ENCODE results near the gene VAC14.

The VAC14 gene

GRCh38 chr16:70704586-70704985 is 96.4 kb downstream of the VAC14 start:
- H3K4me3 ChIP-seq (ENCODE audit: low read depth, low read length): no peak overlapping the region
- TF ChIP-seq, protein P1, sequence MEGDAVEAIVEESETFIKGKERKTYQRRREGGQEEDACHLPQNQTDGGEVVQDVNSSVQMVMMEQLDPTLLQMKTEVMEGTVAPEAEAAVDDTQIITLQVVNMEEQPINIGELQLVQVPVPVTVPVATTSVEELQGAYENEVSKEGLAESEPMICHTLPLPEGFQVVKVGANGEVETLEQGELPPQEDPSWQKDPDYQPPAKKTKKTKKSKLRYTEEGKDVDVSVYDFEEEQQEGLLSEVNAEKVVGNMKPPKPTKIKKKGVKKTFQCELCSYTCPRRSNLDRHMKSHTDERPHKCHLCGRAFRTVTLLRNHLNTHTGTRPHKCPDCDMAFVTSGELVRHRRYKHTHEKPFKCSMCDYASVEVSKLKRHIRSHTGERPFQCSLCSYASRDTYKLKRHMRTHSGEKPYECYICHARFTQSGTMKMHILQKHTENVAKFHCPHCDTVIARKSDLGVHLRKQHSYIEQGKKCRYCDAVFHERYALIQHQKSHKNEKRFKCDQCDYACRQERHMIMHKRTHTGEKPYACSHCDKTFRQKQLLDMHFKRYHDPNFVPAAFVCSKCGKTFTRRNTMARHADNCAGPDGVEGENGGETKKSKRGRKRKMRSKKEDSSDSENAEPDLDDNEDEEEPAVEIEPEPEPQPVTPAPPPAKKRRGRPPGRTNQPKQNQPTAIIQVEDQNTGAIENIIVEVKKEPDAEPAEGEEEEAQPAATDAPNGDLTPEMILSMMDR (IDR thresholded peaks at IDR 0.05; ENCODE audit: low read depth, low read length, missing control alignments): no peak
- DNase-seq (ENCODE audit: low read depth): no peak

DNA sequence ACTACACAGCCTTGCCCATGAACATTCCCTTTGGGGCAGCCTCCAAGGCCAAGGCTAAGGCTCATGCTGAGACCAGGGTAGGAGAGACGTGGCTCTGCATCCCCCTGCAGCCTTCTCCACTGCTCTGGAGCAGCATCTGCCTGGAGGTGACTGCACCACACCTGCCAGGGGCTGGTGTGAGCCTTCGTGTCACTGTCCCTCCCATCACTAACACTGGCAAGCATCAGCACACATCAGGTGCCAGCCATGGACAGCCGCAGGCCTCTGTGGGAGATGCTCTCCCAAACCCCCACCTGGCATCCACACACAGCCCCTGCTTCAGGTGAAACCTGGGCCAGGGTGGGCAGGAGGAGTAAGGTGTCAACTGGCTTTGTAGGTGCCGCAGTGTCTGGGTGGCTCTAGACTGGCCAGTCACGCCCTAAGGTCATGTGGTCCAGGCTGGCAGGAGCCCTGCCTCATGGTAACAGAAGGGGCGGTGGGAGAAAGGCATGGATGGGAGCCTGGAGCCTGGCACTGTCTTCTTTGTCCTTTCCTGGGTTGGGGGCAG is 97.0 kb downstream of the VAC14 start:
- no peak overlapping the region for H3K4me3 ChIP-seq (ENCODE audit: low read depth, low read length)
- TF ChIP-seq, protein P1 (IDR thresholded peaks at IDR 0.05; ENCODE audit: low read depth, low read length, missing control alignments): no peak
- DNase-seq (ENCODE audit: low read depth): no peak

DNA sequence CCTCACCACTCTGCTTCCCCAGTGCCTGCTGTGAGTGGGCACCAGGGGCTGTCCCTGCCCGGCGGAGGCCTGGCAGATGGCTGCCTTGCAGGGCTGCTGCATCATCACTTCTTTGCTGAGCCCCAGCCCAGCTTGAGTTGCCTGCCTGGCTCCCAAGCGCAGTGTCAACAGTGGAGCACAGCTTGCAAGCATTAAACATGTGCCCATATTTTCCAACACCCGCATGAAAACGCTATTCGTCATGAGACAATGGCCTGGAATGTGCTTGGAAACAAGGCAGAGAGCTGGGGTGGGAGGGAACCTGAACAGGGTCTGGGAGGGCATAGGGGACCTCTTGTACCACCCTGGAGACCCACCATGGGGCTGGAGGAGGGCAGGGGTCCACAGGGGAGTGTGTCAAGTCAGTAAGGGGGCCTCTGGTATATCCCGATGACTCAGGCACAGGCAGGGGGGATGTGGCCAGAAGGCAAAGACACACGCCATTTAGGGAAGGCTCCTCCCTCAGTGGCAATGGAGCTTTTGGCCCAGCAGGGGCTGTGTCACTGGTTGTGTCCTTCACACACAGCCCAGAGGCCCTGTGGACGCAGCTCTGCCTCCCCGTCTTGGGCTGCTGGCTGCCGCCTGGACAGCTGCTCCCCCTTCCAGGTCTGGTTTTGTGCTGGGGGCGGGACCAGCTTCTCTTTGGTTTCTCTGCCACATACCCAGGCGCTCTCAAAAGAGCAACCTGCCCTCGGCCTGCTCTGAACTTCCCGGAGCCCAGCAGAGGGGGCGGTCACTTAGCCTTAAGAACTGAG is 97.7 kb downstream of the VAC14 start:
- TF ChIP-seq, protein P1 (IDR thresholded peaks at IDR 0.05; ENCODE audit: low read depth, low read length, missing control alignments): no peak
- no peak overlapping the region for H3K4me3 ChIP-seq (ENCODE audit: low read depth, low read length)
- DNase-seq (ENCODE audit: low read depth): no peak

GRCh38 chr16:70702624-70703023 is 98.3 kb downstream of the VAC14 start:
- no peak for DNase-seq (ENCODE audit: low read depth)
- H3K4me3 ChIP-seq (ENCODE audit: low read depth, low read length): no peak overlapping the region
- TF ChIP-seq, protein P1 (IDR thresholded peaks at IDR 0.05; ENCODE audit: low read depth, low read length, missing control alignments): no peak

GRCh38 chr16:70701998-70702397 is 99.0 kb downstream of the VAC14 start:
- no peak overlapping the region for H3K4me3 ChIP-seq (ENCODE audit: low read depth, low read length)
- TF ChIP-seq, protein P1 (IDR thresholded peaks at IDR 0.05; ENCODE audit: low read depth, low read length, missing control alignments): no peak
- no peak for DNase-seq (ENCODE audit: low read depth)

DNA sequence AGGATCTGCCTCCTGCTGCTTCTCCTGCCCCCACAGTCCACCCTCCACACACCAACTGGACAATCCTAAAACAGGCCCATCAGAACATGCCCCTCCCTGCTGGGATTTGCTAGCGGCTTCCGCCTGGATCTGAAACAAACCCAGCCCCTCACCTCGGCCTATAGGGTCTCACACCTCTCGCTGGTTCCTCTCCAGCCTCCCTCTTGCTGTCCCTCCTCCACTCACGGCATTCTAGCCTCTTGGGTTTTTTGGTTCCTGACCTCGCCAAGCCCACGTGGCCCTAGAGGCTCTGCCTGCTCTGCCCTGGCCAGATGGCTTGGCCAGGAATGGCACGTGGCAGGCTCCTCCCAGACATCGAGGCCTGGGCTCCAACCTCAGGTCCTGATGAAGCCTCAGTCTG is 99.4 kb downstream of the VAC14 start:
- no peak overlapping the region for H3K4me3 ChIP-seq (ENCODE audit: low read depth, low read length)
- DNase-seq (ENCODE audit: low read depth): no peak
- TF ChIP-seq, protein P1 (IDR thresholded peaks at IDR 0.05; ENCODE audit: low read depth, low read length, missing control alignments): no peak

- TF ChIP-seq, protein P1 (IDR thresholded peaks at IDR 0.05; ENCODE audit: low read depth, low read length, missing control alignments): no peak
- no peak overlapping the region for H3K4me3 ChIP-seq (ENCODE audit: low read depth, low read length)
- DNase-seq (ENCODE audit: low read depth): no peak
Measured at GRCh38 chr16:70701036-70701435, 99.9 kb downstream of the VAC14 start.
